Coronary artery (tissue), 2 donors: ENCODE results near the gene SLC22A12.
A peak's percentile ranks its signal among the peaks of the same experiment; 100 is the strongest.

Experiments used
- DNase-seq: peaks from one replicate; pipeline ENCODE4 v3.0.0-alpha.2; 2017; ENCODE audit warnings: low spot score
- H3K27ac ChIP-seq, 2 donors: fragments of 200-600 bp; sonication (generic); one replicate each; pipeline ENCODE4 v1.5.1; 2016 to 2019
- H3K4me3 ChIP-seq: fragments of 200-600 bp; sonication (generic); 2 replicates; pipeline ENCODE4 v1.5.1; 2016; ENCODE audit warnings: mild to moderate bottlenecking, moderate library complexity
- TF ChIP-seq, protein P1 (sequence below): fragments of 200-600 bp; sonication (generic); IDR thresholded peaks from one replicate; pipeline ENCODE4 v1.5.1; 2019; ENCODE audit warnings: antibody characterized with exemption

SLC22A12 gene

GRCh38 chr11:64621283-64622019 lies 30.4 kb downstream of the SLC22A12 start:
- TF ChIP-seq, protein P1, sequence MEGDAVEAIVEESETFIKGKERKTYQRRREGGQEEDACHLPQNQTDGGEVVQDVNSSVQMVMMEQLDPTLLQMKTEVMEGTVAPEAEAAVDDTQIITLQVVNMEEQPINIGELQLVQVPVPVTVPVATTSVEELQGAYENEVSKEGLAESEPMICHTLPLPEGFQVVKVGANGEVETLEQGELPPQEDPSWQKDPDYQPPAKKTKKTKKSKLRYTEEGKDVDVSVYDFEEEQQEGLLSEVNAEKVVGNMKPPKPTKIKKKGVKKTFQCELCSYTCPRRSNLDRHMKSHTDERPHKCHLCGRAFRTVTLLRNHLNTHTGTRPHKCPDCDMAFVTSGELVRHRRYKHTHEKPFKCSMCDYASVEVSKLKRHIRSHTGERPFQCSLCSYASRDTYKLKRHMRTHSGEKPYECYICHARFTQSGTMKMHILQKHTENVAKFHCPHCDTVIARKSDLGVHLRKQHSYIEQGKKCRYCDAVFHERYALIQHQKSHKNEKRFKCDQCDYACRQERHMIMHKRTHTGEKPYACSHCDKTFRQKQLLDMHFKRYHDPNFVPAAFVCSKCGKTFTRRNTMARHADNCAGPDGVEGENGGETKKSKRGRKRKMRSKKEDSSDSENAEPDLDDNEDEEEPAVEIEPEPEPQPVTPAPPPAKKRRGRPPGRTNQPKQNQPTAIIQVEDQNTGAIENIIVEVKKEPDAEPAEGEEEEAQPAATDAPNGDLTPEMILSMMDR, result no peak
- no peak for DNase-seq
- peak overlapping the region in 1 of 2 donors; percentile 8 for H3K27ac ChIP-seq
- H3K4me3 ChIP-seq, result no peak overlapping the region

GRCh38 chr11:64622681-64623080 lies 31.7 kb downstream of the SLC22A12 start:
- no peak overlapping the region for H3K4me3 ChIP-seq
- DNase-seq, result no peak
- TF ChIP-seq, protein P1, result no peak
- H3K27ac ChIP-seq, result no peak overlapping the region

DNA sequence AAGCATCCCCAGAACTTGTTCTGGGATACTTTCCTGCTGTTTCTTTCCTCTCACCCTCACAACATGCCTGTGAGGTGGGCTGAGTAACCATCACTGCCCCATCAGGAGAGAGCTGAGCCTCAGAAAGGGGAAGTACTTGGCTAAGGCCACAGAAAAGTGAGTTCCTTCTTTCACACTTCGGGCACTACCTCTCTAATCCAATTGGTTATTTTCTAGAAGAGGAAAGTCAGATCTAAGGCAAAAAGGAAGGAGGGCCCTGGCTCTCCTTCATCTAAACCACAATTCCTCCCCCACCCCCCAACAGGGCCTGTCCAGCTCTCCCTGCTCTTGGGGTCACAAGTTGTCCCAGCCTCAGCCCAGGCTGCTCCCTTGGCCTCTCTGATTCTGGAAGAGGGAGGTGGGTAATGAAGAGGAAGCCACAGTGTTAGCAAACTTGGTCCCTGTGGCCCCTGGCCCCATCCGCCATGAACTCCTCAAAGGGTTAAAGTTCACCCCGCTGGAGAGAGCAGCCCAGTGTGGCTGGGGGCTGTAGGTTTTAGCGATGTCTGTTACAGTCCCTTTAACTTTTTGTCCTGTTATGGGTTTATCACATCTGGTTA lies 34.0 kb downstream of the SLC22A12 start:
- H3K4me3 ChIP-seq, result no peak overlapping the region
- H3K27ac ChIP-seq, result no peak overlapping the region
- TF ChIP-seq, protein P1, result no peak
- no peak for DNase-seq

- no peak for DNase-seq
- no peak overlapping the region for H3K27ac ChIP-seq
- no peak overlapping the region for H3K4me3 ChIP-seq
- TF ChIP-seq, protein P1, result no peak
Observed at GRCh38 chr11:64626637-64627036, 35.6 kb downstream of the SLC22A12 start.

- Histone ChIP-seq H3K4me3 (no peak overlapping the region), H3K27ac (no peak overlapping the region)
- DNase-seq, result no peak
- TF ChIP-seq, protein P1, result no peak
Observed at GRCh38 chr11:64627371-64627770, 36.4 kb downstream of the SLC22A12 start.

GRCh38 chr11:64628596-64628995 lies 37.6 kb downstream of the SLC22A12 start:
- no peak overlapping the region for H3K27ac ChIP-seq
- TF ChIP-seq, protein P1, result no peak

GRCh38 chr11:64629103-64629502 lies 38.1 kb downstream of the SLC22A12 start:
- TF ChIP-seq, protein P1, result no peak
- no peak for DNase-seq
- Histone ChIP-seq H3K4me3 (no peak overlapping the region), H3K27ac (no peak overlapping the region)

More at GRCh38 chr11:64628596-64628995, 37.6 kb downstream of the SLC22A12 start:
- no peak for DNase-seq
- no peak overlapping the region for H3K4me3 ChIP-seq
